Fibroblast of skin of back (primary cell): ENCODE results near the gene CLSTN2.

Experiments
- DNase-seq: peaks from one replicate; pipeline ENCODE4 v3.0.0-alpha.2; 2013

CLSTN2 gene

GRCh38 chr3:140568842-140569520, 634.0 kb downstream of the CLSTN2 start:
- no peak for DNase-seq

- DNase-seq = no peak
These were observed 635.6 kb downstream of the CLSTN2 start for GRCh38 chr3:140570602-140571001.

- no peak for DNase-seq
These were observed 636.9 kb downstream of the CLSTN2 start for GRCh38 chr3:140571836-140572235.

- no peak for DNase-seq
These were observed 637.3 kb downstream of the CLSTN2 start for GRCh38 chr3:140572334-140572733.

GRCh38 chr3:140573011-140573410, 638.0 kb downstream of the CLSTN2 start:
- no peak for DNase-seq

GRCh38 chr3:140574375-140574774, 639.4 kb downstream of the CLSTN2 start:
- no peak for DNase-seq

GRCh38 chr3:140576449-140576848, 641.5 kb downstream of the CLSTN2 start:
- DNase-seq = no peak

- no peak for DNase-seq
These were observed 642.9 kb downstream of the CLSTN2 start for GRCh38 chr3:140577911-140578310.

- no peak for DNase-seq
These were observed 644.3 kb downstream of the CLSTN2 start for GRCh38 chr3:140579260-140579659.

- DNase-seq = no peak
These were observed 645.8 kb downstream of the CLSTN2 start for GRCh38 chr3:140580746-140581145.

GRCh38 chr3:140584549-140584948, 649.6 kb downstream of the CLSTN2 start:
- DNase-seq = no peak

GRCh38 chr3:140585828-140586227, 650.8 kb downstream of the CLSTN2 start:
- DNase-seq = peak; percentile 59

- no peak for DNase-seq
These were observed 651.3 kb downstream of the CLSTN2 start for GRCh38 chr3:140586311-140586710.

GRCh38 chr3:140588558-140588957, 653.6 kb downstream of the CLSTN2 start:
- DNase-seq = no peak

- no peak for DNase-seq
These were observed 658.8 kb downstream of the CLSTN2 start for GRCh38 chr3:140593766-140594165.

GRCh38 chr3:140595295-140595694, 660.3 kb downstream of the CLSTN2 start:
- DNase-seq = no peak

- no peak for DNase-seq
These were observed 662.4 kb downstream of the CLSTN2 start for GRCh38 chr3:140597364-140597763.

- no peak for DNase-seq
These were observed 662.8 kb downstream of the CLSTN2 start for GRCh38 chr3:140597792-140598191.

- DNase-seq = no peak
These were observed 664.0 kb downstream of the CLSTN2 start for GRCh38 chr3:140599009-140599408.

GRCh38 chr3:140599496-140599895, 664.5 kb downstream of the CLSTN2 start:
- no peak for DNase-seq

GRCh38 chr3:140601881-140602280, 666.9 kb downstream of the CLSTN2 start:
- no peak for DNase-seq

GRCh38 chr3:140602781-140603180, 667.8 kb downstream of the CLSTN2 start:
- no peak for DNase-seq

- DNase-seq = no peak
These were observed 668.8 kb downstream of the CLSTN2 start for GRCh38 chr3:140603766-140604165.

- peak; percentile 46 for DNase-seq
These were observed 675.6 kb downstream of the CLSTN2 start for GRCh38 chr3:140610544-140610943.

- DNase-seq = no peak
These were observed 679.0 kb downstream of the CLSTN2 start for GRCh38 chr3:140614001-140614400.
